Choroid plexus epithelial cell (primary cell): Measurements from ENCODE around the gene ROM1.
"Not testable (repeated sequence)": the region's sequence is repeated elsewhere in the genome, so short reads cannot be mapped to it uniquely, and the experiment has no call there.

Source experiments
- DNase-seq: peaks from one replicate; pipeline ENCODE4 v3.0.0-alpha.2; 2010; ENCODE audit warnings: low read depth
- H3K4me3 ChIP-seq: 2 replicates; pipeline ENCODE4 v1.5.1; 2011; ENCODE audit warnings: low read depth, mild to moderate bottlenecking, control low read depth, low read length, moderate library complexity
- TF ChIP-seq, protein P1 (sequence below): conservative IDR thresholded peaks from 2 replicates; pipeline ENCODE4 v1.5.1; 2011; ENCODE audit warnings: low read depth, mild to moderate bottlenecking, control low read depth, inconsistent platforms, low read length, moderate library complexity

Gene ROM1, protein sequence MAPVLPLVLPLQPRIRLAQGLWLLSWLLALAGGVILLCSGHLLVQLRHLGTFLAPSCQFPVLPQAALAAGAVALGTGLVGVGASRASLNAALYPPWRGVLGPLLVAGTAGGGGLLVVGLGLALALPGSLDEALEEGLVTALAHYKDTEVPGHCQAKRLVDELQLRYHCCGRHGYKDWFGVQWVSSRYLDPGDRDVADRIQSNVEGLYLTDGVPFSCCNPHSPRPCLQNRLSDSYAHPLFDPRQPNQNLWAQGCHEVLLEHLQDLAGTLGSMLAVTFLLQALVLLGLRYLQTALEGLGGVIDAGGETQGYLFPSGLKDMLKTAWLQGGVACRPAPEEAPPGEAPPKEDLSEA

DNA sequence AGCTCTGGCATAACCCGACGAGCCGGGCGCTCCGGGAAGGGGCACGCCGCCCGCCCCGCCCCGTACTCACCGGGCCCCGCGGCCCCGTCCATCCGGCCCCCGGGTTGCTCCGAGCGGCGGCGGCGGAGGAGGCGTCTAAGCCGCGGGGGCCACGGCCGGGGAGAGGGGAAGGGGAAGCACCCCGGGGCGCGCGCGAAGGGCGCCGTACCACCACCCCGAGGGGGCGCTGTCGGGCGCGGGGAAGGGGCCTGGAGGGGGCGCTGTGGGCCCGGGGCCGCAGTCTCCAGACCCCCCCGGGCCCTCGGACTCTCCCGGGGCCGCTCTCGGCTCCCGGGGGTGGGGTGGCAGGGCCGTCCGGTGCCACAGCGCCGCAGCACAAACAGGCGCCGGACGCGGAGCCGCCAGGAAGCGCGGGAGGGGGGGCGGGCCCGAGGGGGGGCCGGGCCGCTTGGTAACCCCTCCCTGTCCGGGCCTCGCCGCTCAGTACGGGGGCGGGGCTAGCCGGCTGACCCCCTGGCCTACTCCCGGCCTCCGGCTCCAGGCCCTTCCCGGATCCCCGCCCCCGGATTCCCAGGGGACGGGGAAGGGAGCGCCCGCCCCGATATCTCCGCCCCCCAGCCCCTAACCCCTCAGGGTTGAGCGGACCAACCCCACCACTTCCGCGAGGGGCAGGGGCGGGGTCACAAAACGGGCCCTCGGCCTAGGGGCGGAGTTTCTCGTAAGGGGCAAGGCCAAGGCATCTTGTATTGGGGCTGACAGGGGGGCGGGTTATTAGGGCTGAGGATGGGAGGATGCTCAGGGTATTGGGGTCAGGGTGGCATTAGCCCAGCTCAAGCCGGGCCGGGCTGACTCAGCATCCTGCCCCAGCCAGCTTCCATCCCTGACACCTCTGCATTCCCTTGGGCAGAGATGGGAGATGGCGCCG is at the start of gene ROM1, which contains the start of gene EML3:
Gene ROM1, plus strand, starts transcription at position 892 of the 925 bp plus-strand sequence. Its CDS starts 25 bp downstream, at position 917.
Gene EML3, minus strand, starts transcription at position 410 of the 925 bp plus-strand sequence. Its CDS starts 318 bp downstream, at position 92.
- TF ChIP-seq, protein P1, sequence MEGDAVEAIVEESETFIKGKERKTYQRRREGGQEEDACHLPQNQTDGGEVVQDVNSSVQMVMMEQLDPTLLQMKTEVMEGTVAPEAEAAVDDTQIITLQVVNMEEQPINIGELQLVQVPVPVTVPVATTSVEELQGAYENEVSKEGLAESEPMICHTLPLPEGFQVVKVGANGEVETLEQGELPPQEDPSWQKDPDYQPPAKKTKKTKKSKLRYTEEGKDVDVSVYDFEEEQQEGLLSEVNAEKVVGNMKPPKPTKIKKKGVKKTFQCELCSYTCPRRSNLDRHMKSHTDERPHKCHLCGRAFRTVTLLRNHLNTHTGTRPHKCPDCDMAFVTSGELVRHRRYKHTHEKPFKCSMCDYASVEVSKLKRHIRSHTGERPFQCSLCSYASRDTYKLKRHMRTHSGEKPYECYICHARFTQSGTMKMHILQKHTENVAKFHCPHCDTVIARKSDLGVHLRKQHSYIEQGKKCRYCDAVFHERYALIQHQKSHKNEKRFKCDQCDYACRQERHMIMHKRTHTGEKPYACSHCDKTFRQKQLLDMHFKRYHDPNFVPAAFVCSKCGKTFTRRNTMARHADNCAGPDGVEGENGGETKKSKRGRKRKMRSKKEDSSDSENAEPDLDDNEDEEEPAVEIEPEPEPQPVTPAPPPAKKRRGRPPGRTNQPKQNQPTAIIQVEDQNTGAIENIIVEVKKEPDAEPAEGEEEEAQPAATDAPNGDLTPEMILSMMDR = peak; percentile 62
- peak; percentile 69 for DNase-seq

DNA sequence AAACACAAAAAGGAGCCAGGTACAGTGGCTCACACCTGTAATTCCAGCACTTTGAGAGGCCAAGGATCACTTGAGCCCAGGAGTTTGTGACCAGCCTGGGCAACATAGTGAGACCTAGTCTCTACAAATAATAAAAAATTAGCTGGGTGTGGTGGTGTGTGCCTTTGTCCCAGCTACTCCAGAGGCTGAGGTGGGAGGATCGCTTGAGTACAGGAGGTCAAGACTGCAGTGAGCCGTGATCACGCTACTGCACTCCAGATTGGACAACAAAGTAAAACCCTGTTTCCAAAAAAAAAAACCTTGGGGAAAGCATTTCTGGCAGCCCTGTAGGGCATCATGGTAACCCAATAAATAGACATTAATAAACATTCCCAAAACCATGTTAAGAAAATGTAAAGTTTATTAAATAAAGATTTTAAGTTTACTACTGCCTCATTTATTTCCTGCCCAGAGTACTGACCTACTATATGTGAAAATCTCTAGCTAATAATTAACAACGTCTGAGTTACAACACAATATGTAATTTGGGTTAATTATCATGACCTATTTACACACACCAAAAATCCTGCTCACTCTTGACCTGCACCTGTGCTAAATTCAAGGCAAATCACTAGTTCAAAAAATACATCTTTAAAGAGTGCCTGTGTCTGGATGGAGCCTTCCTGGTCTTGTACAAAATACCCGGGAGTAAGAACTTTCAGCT is 47.8 kb upstream of the ROM1 start:
- H3K4me3 ChIP-seq = no peak overlapping the region
- DNase-seq = no peak
- TF ChIP-seq, protein P1 = no peak

More for the DNA sequence above, at the start of gene ROM1, which contains the start of gene EML3:
- peak within 1 kb of the TSS; percentile 77 for H3K4me3 ChIP-seq

DNA sequence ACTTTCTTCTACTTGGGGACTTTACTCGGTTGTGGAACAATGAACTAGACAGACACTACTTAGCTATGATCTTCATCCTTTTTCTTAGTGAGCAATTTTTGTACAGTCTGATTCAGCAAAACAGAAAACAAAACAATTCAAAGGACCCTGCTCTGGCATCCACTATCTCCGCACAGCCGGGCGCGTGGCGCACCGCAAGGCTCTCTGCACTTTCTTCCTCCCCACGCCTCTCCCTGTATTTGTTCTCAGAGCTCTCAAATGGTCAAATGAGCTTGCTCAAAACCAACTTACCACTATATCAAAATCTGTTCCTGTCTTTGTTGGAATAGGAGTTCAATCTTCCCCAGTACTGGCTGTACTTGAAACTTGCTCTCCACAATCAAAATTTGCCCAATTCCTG is 46.8 kb upstream of the ROM1 start:
- no peak for DNase-seq
- no peak overlapping the region for H3K4me3 ChIP-seq
- TF ChIP-seq, protein P1 = no peak

DNA sequence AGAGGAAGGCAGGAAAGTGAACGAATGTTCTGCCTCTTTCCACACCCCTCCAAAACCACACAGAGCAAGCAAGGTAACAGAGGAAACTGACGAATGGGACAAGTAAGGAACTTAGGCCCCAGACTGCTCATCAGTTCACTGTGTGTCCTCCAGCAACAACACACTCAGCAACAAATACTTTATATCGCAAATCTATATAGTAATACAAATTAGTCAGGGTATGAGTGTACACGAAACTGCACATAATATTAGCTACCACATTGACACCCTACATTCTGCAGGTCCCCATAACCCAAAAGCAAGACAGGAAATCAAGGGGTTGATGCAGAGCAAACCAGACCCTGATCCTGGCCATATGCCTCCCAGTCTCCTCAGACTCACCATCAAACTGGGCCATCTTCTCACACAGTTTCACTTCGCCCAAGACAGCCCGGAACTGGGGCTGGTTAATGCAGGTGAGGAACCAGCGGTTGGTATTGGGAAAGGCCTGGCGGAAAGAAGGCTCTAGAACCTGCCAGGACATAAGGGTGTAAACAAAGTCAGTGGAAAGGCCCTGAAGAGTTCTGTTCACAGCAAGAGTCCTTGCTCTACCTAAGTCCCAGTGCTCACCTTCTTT is 45.9 kb upstream of the ROM1 start:
- TF ChIP-seq, protein P1 = no peak
- no peak overlapping the region for H3K4me3 ChIP-seq
- DNase-seq = no peak

DNA sequence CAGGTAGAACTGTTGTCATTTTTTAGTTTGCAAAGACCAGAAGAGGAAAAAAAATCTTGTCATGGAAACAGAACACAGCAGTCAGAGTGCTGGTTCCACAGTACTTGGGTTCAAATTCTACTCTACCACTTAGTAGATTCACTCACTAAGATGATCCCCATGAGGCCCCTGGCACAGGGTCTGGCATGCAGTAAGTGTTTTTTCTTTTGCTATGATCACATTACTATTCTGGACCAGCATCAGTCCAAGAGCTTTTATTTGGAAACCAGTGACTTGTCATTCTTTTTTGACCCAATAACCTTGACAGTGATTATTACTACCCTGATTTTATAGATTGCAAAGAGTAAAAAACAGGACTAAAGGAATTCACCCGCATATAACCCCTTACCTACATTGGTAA is 43.4 kb upstream of the ROM1 start:
- no peak for DNase-seq
- TF ChIP-seq, protein P1 = no peak

DNA sequence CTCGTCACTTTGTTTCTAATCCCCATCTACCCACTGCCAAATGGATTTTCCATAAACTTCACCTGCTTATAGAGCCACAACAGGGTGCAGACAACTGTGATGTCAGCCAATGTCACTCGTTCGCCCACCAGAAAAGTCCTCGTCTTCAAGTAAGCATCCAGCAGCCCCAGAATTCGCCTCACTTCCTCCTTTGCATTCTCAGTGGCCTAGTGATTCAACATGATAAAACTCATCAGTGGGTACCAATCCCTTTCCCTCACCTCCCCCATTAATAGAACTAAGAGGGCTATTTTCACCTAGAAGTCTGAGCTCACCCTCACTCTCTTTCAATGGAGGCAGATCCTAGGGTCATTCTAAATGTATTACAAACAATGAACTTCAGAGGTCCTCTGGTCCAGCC is 42.2 kb upstream of the ROM1 start:
- DNase-seq, H3K4me3 ChIP-seq: not testable (repeated sequence)

More for the DNA sequence above, 43.4 kb upstream of the ROM1 start:
- H3K4me3 ChIP-seq = no peak overlapping the region

DNA sequence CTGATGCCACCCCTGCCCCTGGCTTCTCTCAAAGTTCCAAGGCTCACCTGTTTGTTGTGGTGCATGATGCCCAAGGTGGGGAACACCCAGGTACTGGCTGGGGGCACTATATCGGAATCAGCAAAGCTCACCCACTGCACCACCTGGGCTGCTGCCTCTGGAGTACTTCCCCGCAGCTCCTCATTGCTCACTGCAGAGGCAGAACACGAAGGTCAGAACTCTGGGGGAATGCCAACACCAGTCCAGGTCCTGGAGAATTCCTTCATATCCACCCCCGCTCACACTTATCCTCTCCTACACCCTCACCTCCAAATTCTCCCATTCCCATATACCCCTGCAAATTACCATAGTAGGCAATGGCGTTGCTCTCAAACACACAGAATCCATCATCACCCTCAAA is 41.6 kb upstream of the ROM1 start:
- H3K4me3 ChIP-seq, DNase-seq: not testable (repeated sequence)
